ENCODE data around the gene TRIM75. TPM values are rescaled to one million over a fixed set of nuclear protein-coding genes. Genes with fewer than 3 reads are reported as not detected.
A peak's percentile ranks its signal among the peaks of the same experiment; 100 is the strongest.

The TRIM75 gene
- total RNA-seq, 2 donors from 2014 or later = not detected

DNA sequence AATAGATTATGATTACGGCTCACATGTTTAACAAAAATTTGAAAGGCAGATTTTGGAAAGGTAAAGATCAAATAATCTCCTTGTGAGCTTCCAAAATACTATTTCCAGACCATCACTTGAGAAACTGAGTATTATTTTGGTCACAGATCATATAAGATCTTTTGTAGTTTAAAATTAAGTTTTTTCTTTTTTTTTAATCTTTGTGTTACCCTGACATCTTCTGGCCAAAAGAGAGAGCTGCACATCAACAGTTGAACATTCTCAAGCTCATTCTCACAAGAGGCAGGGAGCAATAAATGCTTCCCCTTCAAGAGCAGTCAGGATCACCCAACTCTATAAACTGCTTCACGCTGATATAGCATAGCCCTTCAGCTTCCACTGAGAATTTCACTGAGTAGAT lies 43.1 kb downstream of the TRIM75 start:
- peaks cover 0 to 10% of the 10 kb centered on the region in 2 donors for H3K36me3 ChIP-seq (replicated peaks in 1 of 2; ENCODE audit: insufficient read depth in 1 of 2, low read depth in 2 of 2)
- no peak for DNase-seq

DNA sequence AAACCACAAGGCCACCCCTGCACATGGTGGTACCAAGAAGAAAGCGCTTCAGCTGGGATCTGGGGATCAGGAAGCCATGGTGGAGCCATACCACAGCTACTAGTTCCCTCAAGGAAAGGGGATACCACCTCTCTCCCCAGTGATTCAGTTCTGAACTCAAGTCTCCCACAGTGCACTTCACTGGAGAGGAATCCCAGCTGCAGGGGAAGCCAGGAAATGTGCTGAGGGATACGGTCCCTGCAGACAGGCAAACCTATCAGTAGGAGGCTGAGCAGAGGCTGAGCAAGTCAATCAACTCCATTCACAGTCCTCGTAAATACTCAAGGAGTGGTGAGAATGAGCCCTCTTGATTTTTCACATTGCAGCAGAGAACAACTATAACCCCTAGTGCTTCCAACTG lies 48.0 kb downstream of the TRIM75 start:
- DNase-seq (no peak), ATAC-seq (no peak)
- WGBS, 2 donors = 91 to 93% methylated on average over 3 of the region's 3 CpGs
- peaks cover 0 to 17% of the 10 kb centered on the region in 2 donors for H3K36me3 ChIP-seq (replicated peaks in 1 of 2; ENCODE audit: insufficient read depth in 1 of 2, low read depth in 2 of 2)
- H3K27ac ChIP-seq = no peak overlapping the region
- TF ChIP-seq, protein P1, sequence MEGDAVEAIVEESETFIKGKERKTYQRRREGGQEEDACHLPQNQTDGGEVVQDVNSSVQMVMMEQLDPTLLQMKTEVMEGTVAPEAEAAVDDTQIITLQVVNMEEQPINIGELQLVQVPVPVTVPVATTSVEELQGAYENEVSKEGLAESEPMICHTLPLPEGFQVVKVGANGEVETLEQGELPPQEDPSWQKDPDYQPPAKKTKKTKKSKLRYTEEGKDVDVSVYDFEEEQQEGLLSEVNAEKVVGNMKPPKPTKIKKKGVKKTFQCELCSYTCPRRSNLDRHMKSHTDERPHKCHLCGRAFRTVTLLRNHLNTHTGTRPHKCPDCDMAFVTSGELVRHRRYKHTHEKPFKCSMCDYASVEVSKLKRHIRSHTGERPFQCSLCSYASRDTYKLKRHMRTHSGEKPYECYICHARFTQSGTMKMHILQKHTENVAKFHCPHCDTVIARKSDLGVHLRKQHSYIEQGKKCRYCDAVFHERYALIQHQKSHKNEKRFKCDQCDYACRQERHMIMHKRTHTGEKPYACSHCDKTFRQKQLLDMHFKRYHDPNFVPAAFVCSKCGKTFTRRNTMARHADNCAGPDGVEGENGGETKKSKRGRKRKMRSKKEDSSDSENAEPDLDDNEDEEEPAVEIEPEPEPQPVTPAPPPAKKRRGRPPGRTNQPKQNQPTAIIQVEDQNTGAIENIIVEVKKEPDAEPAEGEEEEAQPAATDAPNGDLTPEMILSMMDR (IDR thresholded peaks at IDR 0.05) = no peak
- no peak for TF ChIP-seq POLR2A (IDR thresholded peaks at IDR 0.05)
- intact Hi-C loops (cut with DNase I) = no loop called here
- H3K4me3 ChIP-seq = no peak overlapping the region
- no peaks in the 10 kb centered on the region for H3K4me1 ChIP-seq
- H3K27me3 ChIP-seq = no peaks in the 10 kb centered on the region
- H3K9me3 ChIP-seq = no peaks in the 10 kb centered on the region

More for the DNA sequence above, 43.1 kb downstream of the TRIM75 start:
- 83 to 99% methylated on average over 2 of the region's 2 CpGs for WGBS, 2 donors
- H3K4me3 ChIP-seq = no peak overlapping the region
- intact Hi-C loops (cut with DNase I) = no loop called here
- TF ChIP-seq, protein P1 (IDR thresholded peaks at IDR 0.05) = peak in 3 of 7 experiments; percentile 28 to 33 (median 29)
- no peak for TF ChIP-seq POLR2A (IDR thresholded peaks at IDR 0.05)
- ATAC-seq = no peak
- no peaks in the 10 kb centered on the region for H3K27me3 ChIP-seq
- H3K4me1 ChIP-seq = no peaks in the 10 kb centered on the region
- no peak overlapping the region for H3K27ac ChIP-seq
- H3K9me3 ChIP-seq = no peaks in the 10 kb centered on the region

DNA sequence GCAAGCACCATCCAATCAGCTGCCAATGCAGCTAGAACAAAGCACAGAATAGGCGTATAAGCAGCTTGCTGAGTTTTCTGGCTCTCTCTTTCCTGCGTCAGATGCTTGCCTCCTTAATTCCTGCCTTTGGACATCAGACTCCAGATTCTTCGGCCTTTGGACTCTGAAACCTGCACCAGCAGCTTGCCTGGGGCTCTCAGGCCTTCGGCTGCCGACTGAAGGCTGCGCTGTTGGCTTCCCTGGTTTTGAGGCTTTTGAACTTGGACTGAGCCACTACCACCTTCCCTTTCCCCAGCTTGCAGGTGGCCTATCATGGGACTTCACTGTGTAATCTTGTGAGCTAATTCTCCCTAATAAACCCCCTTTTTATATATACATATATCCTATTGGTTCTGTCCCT lies 52.9 kb downstream of the TRIM75 start:
- DNase-seq (no peak), ATAC-seq (no peak)
- H3K27ac ChIP-seq = no peak overlapping the region
- TF ChIP-seq, protein P1 (IDR thresholded peaks at IDR 0.05) = no peak
- no peak for TF ChIP-seq POLR2A (IDR thresholded peaks at IDR 0.05)
- peaks cover 0 to 9% of the 10 kb centered on the region in 2 donors for H3K36me3 ChIP-seq (replicated peaks in 1 of 2; ENCODE audit: insufficient read depth in 1 of 2, low read depth in 2 of 2)
- H3K9me3 ChIP-seq = no peaks in the 10 kb centered on the region
- no peaks in the 10 kb centered on the region for H3K27me3 ChIP-seq
- 93 to 96% methylated on average over 6 of the region's 6 CpGs for WGBS, 2 donors
- intact Hi-C loops (cut with DNase I) = no loop called here
- peaks cover 5% of the 10 kb centered on the region for H3K4me1 ChIP-seq
- H3K4me3 ChIP-seq = no peak overlapping the region

Small RNAs within 50 kb of the gene (small RNA-seq; reads per million reads assigned to genes)
- gene AC106872.12 = not detected

Other genes starting within 250 kb of the TRIM75 start
- gene APELA, start 176.7 kb upstream of the TRIM75 start, total RNA-seq = not detected
- gene TRIM61, start 76.2 kb upstream of the TRIM75 start, total RNA-seq = not detected
- gene TRIM60, start 21.9 kb upstream of the TRIM75 start, total RNA-seq = not detected
- 10 to 100 TPM in 1 of 2 donors, 1 to 10 TPM in 1; 5.9 to 13.5 TPM for gene TMEM192, start 59.0 kb downstream of the TRIM75 start, total RNA-seq
- 10 to 100 TPM in 1 of 2 donors, 1 to 10 TPM in 1; 9.1 to 17.1 TPM for gene KLHL2, start 153.7 kb downstream of the TRIM75 start, total RNA-seq

Data from body of pancreas (tissue), 4 donors.